OCI-LY7 (cell line): ENCODE measurements around the gene BMAL1.

Experiments
- EZH2phosphoT487 ChIP-seq: fragments of 200-600 bp; sonication (generic); IDR thresholded peaks from 2 replicates; pipeline ENCODE4 v1.6.1; 2018; ENCODE audit warnings: low read depth, borderline replicate concordance, mild to moderate bottlenecking, mixed run types, antibody characterized with exemption, low read length, moderate library complexity, mixed read lengths
- TF ChIP-seq, protein P1 (sequence below): fragments of 200-600 bp; sonication (generic); conservative IDR thresholded peaks from 2 replicates; pipeline ENCODE4 v1.5.1; 2014; ENCODE audit warnings: mild to moderate bottlenecking, antibody characterized with exemption, low read length, moderate library complexity, mixed read lengths

GRCh38 chr11:13391217-13391616, 113.6 kb downstream of the BMAL1 start:
- TF ChIP-seq, protein P1, sequence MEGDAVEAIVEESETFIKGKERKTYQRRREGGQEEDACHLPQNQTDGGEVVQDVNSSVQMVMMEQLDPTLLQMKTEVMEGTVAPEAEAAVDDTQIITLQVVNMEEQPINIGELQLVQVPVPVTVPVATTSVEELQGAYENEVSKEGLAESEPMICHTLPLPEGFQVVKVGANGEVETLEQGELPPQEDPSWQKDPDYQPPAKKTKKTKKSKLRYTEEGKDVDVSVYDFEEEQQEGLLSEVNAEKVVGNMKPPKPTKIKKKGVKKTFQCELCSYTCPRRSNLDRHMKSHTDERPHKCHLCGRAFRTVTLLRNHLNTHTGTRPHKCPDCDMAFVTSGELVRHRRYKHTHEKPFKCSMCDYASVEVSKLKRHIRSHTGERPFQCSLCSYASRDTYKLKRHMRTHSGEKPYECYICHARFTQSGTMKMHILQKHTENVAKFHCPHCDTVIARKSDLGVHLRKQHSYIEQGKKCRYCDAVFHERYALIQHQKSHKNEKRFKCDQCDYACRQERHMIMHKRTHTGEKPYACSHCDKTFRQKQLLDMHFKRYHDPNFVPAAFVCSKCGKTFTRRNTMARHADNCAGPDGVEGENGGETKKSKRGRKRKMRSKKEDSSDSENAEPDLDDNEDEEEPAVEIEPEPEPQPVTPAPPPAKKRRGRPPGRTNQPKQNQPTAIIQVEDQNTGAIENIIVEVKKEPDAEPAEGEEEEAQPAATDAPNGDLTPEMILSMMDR: no peak
- no peak for TF ChIP-seq EZH2phosphoT487
